ENCODE measurements around the gene CFL1.

DNA sequence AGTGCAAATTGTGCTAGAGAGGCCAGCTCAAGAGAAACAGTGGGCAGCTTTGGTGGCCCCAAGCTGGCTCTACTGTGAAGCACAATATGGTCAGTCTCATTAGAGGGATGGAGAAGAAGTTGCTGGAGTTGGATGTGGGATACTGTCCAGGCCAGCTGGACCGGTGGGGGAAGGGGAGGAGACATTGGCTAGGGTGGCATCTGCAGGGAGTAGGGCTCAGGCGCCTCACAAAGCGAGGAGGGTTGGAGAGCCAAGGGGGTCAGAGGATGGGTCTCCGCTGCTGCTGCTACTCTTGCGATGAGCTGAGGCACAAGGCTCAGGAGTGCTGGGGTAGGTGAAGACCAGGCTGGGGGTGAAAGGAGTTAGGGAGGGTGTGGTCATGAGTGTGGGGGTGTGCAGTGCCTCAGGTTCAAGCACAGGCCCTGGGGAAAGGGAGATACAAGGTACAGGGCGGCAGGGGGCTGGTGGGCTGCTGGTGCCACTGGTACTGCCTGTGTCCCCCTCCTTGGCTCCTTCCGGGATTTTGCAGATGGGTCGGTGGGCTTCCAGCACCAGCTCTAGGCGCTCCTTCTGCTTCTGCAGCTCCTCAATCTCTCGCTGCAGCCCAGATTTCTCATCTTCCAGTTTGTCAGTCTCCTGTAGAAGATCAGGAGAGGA is 34.8 kb upstream of the CFL1 start:
- no peak for TF ChIP-seq POLR2A (IDR thresholded peaks at IDR 0.05)
- TF ChIP-seq, protein P1, sequence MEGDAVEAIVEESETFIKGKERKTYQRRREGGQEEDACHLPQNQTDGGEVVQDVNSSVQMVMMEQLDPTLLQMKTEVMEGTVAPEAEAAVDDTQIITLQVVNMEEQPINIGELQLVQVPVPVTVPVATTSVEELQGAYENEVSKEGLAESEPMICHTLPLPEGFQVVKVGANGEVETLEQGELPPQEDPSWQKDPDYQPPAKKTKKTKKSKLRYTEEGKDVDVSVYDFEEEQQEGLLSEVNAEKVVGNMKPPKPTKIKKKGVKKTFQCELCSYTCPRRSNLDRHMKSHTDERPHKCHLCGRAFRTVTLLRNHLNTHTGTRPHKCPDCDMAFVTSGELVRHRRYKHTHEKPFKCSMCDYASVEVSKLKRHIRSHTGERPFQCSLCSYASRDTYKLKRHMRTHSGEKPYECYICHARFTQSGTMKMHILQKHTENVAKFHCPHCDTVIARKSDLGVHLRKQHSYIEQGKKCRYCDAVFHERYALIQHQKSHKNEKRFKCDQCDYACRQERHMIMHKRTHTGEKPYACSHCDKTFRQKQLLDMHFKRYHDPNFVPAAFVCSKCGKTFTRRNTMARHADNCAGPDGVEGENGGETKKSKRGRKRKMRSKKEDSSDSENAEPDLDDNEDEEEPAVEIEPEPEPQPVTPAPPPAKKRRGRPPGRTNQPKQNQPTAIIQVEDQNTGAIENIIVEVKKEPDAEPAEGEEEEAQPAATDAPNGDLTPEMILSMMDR (IDR thresholded peaks at IDR 0.05), result no peak
